Measurements from ENCODE around the gene FNIP1. TPM values are rescaled to one million over a fixed set of nuclear protein-coding genes. Genes with fewer than 3 reads are reported as not detected.
A peak's percentile ranks its signal among the peaks of the same experiment; 100 is the strongest.

FNIP1 gene
- total RNA-seq, 3 donors from 2014 or later (not counting 1 experiment from before 2014, with no cell fraction given), result 49.6 to 54.6 (median 50.8) TPM

- no peak for DNase-seq
- H3K4me3 Mint-ChIP-seq, result no peak overlapping the region
- WGBS (ENCODE audit: insufficient coverage), result 90% methylated on average over 4 of the region's 8 CpGs
- no peak for TF ChIP-seq CTCF (IDR thresholded peaks at IDR 0.05)
- Histone ChIP-seq H3K9me3 (ENCODE audit: control insufficient read depth, insufficient read depth, low read length) (no peaks in the 10 kb centered on the region), H3K36me3 (ENCODE audit: control insufficient read depth, insufficient read depth, low read length) (peaks cover 6% of the 10 kb centered on the region), H3K4me1 (ENCODE audit: control insufficient read depth, insufficient read depth, low read length) (peaks cover 4% of the 10 kb centered on the region), H3K27me3 (ENCODE audit: control insufficient read depth, insufficient read depth, low read length) (no peaks in the 10 kb centered on the region), H3K27ac (ENCODE audit: low read length) (no peak overlapping the region), H3K4me3 (ENCODE audit: low read length) (no peak overlapping the region)
- peak overlapping the region; percentile 36 to 72 for H3K27ac Mint-ChIP-seq
- no peak for ATAC-seq
- peaks cover 67 to 82% of the 10 kb centered on the region in 2 donors for H3K4me1 Mint-ChIP-seq
- no peaks in the 10 kb centered on the region for H3K36me3 Mint-ChIP-seq
- H3K27me3 Mint-ChIP-seq (ENCODE audit: low read depth in 2 of 2), result no peaks in the 10 kb centered on the region
- intact Hi-C loops (cut with micrococcal nuclease), result no loop called here
- no peaks in the 10 kb centered on the region for H3K9me3 Mint-ChIP-seq
Observed at GRCh38 chr5:131619102-131619501, 177.7 kb downstream of the FNIP1 start.

GRCh38 chr5:131617140-131617822 is 179.5 kb downstream of the FNIP1 start:
- intact Hi-C loops (cut with micrococcal nuclease), result no loop called here
- Mint-ChIP-seq H3K9me3 (no peaks in the 10 kb centered on the region), H3K27me3 (ENCODE audit: low read depth in 2 of 2) (no peaks in the 10 kb centered on the region), H3K27ac (no peak overlapping the region), H3K36me3 (no peaks in the 10 kb centered on the region), H3K4me3 (no peak overlapping the region), H3K4me1 (peaks cover 68 to 71% of the 10 kb centered on the region in 2 donors)
- DNase-seq (no peak), ATAC-seq (no peak)
- no peaks in the 10 kb centered on the region for H3K9me3 ChIP-seq (ENCODE audit: control insufficient read depth, insufficient read depth, low read length)
- peaks cover 4% of the 10 kb centered on the region for H3K4me1 ChIP-seq (ENCODE audit: control insufficient read depth, insufficient read depth, low read length)
- no peak overlapping the region for H3K27ac ChIP-seq (ENCODE audit: low read length)
- H3K4me3 ChIP-seq (ENCODE audit: low read length), result no peak overlapping the region
- WGBS (ENCODE audit: insufficient coverage), result 90% methylated on average over 9 of the region's 11 CpGs
- no peaks in the 10 kb centered on the region for H3K27me3 ChIP-seq (ENCODE audit: control insufficient read depth, insufficient read depth, low read length)
- H3K36me3 ChIP-seq (ENCODE audit: control insufficient read depth, insufficient read depth, low read length), result peaks cover 2% of the 10 kb centered on the region
- no peak for TF ChIP-seq CTCF (IDR thresholded peaks at IDR 0.05)

GRCh38 chr5:131615957-131616356 is 180.9 kb downstream of the FNIP1 start:
- intact Hi-C loops (cut with micrococcal nuclease), result no loop called here
- H3K4me1 Mint-ChIP-seq, result peaks cover 58 to 61% of the 10 kb centered on the region in 2 donors
- no peak for TF ChIP-seq CTCF (IDR thresholded peaks at IDR 0.05)
- no peaks in the 10 kb centered on the region for H3K27me3 Mint-ChIP-seq (ENCODE audit: low read depth in 2 of 2)
- no peaks in the 10 kb centered on the region for H3K9me3 ChIP-seq (ENCODE audit: control insufficient read depth, insufficient read depth, low read length)
- H3K27me3 ChIP-seq (ENCODE audit: control insufficient read depth, insufficient read depth, low read length), result no peaks in the 10 kb centered on the region
- no peaks in the 10 kb centered on the region for H3K36me3 ChIP-seq (ENCODE audit: control insufficient read depth, insufficient read depth, low read length)
- H3K4me1 ChIP-seq (ENCODE audit: control insufficient read depth, insufficient read depth, low read length), result peaks cover 4% of the 10 kb centered on the region
- DNase-seq, result no peak
- no peak overlapping the region for H3K4me3 Mint-ChIP-seq
- ATAC-seq, result peak in 1 of 3 donors; percentile 55
- no peaks in the 10 kb centered on the region for H3K9me3 Mint-ChIP-seq
- H3K36me3 Mint-ChIP-seq, result no peaks in the 10 kb centered on the region
- peak overlapping the region in 1 of 2 donors; percentile 23 for H3K27ac Mint-ChIP-seq
- WGBS (ENCODE audit: insufficient coverage), result 57% methylated on average over 1 of the region's 2 CpGs
- H3K4me3 ChIP-seq (ENCODE audit: low read length), result no peak overlapping the region
- no peak overlapping the region for H3K27ac ChIP-seq (ENCODE audit: low read length)

GRCh38 chr5:131613423-131613822 is 183.4 kb downstream of the FNIP1 start:
- Histone ChIP-seq H3K4me1 (ENCODE audit: control insufficient read depth, insufficient read depth, low read length) (peaks cover 9% of the 10 kb centered on the region), H3K4me3 (ENCODE audit: low read length) (no peak overlapping the region), H3K9me3 (ENCODE audit: control insufficient read depth, insufficient read depth, low read length) (no peaks in the 10 kb centered on the region), H3K27ac (ENCODE audit: low read length) (no peak overlapping the region), H3K27me3 (ENCODE audit: control insufficient read depth, insufficient read depth, low read length) (no peaks in the 10 kb centered on the region), H3K36me3 (ENCODE audit: control insufficient read depth, insufficient read depth, low read length) (no peaks in the 10 kb centered on the region)
- Mint-ChIP-seq H3K4me3 (no peak overlapping the region), H3K4me1 (peaks cover 59 to 65% of the 10 kb centered on the region in 2 donors), H3K36me3 (no peaks in the 10 kb centered on the region), H3K27me3 (ENCODE audit: low read depth in 2 of 2) (no peaks in the 10 kb centered on the region), H3K9me3 (no peaks in the 10 kb centered on the region), H3K27ac (no peak overlapping the region)
- intact Hi-C loops (cut with micrococcal nuclease), result no loop called here
- no peak for ATAC-seq
- no peak for DNase-seq
- TF ChIP-seq CTCF (IDR thresholded peaks at IDR 0.05), result no peak

All from natural killer cell (primary cell).